HL-60 (cell line): ENCODE results near the gene CFAP46.

Experiments
- CTCF ChIP-seq: IDR thresholded peaks from one replicate; pipeline ENCODE4 v1.5.1; 2011; ENCODE audit warnings: low read length, control low read depth, inconsistent platforms; ENCODE audit not compliant: insufficient read depth
- GABPA ChIP-seq: IDR thresholded peaks from 2 replicates; pipeline ENCODE4 v1.6.1; 2012; ENCODE audit warnings: low read depth
- POLR2AphosphoS5 ChIP-seq: IDR thresholded peaks from 2 replicates; pipeline ENCODE4 v1.6.1; 2012; ENCODE audit warnings: low read depth
- REST ChIP-seq: IDR thresholded peaks from 2 replicates; pipeline ENCODE4 v1.6.1; 2012; ENCODE audit warnings: low read depth; ENCODE audit not compliant: insufficient replicate concordance
- SPI1 ChIP-seq: IDR thresholded peaks from 2 replicates; pipeline ENCODE4 v1.6.1; 2012; ENCODE audit warnings: low read depth, mild to moderate bottlenecking, borderline replicate concordance

DNA sequence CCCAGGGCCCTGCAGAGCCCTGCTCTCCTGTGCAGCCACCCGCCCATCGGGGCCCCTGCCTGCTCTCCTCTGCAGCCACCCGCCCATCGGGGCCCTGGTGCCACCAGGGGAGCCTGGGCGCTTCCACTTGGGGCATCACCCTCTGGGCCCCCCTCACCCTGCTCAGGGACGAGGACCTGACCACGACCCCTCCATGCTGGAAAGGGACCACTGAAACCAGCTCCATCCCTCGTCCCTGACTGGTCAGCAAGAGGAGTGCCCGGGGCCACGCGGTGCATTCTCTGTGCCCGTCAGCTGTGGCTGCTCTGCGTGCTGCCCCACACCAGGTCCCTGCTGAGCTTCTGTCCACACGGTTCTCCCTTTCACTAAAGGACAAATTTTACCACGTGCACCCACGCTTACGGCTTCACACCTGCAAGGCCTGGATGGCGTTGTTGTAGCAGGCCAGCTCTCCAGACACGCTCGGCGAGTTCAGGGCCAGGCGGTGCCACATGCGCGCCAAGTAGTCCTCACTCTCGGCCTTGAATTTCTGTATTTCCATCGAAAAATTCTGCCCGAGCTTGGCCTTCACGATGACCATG is 57.6 kb downstream of the CFAP46 start:
- TF ChIP-seq CTCF (no peak), GABPA (no peak), SPI1 (no peak), POLR2AphosphoS5 (no peak), REST (no peak)
